ENCODE measurements around the gene RADIL.

- TF ChIP-seq, protein P1, sequence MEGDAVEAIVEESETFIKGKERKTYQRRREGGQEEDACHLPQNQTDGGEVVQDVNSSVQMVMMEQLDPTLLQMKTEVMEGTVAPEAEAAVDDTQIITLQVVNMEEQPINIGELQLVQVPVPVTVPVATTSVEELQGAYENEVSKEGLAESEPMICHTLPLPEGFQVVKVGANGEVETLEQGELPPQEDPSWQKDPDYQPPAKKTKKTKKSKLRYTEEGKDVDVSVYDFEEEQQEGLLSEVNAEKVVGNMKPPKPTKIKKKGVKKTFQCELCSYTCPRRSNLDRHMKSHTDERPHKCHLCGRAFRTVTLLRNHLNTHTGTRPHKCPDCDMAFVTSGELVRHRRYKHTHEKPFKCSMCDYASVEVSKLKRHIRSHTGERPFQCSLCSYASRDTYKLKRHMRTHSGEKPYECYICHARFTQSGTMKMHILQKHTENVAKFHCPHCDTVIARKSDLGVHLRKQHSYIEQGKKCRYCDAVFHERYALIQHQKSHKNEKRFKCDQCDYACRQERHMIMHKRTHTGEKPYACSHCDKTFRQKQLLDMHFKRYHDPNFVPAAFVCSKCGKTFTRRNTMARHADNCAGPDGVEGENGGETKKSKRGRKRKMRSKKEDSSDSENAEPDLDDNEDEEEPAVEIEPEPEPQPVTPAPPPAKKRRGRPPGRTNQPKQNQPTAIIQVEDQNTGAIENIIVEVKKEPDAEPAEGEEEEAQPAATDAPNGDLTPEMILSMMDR (IDR thresholded peaks at IDR 0.05) = no peak
- TF ChIP-seq POLR2A (IDR thresholded peaks at IDR 0.05) = no peak
These were observed 10.5 kb upstream of the RADIL start for GRCh38 chr7:4893929-4894475.

Data from lower leg skin (tissue), 3 donors.